KMS-11 (cell line): ENCODE data around the gene SHOC2.
A peak's percentile ranks its signal among the peaks of the same experiment; 100 is the strongest.

Experiments
- H2AFZ ChIP-seq: fragments of 200-600 bp; sonication (generic); 2 replicates; pipeline ENCODE4 v1.6.1; 2016; ENCODE audit warnings: antibody characterized with exemption, mixed run types, low read depth
- H3K27ac ChIP-seq: fragments of 200-600 bp; sonication (generic); 2 replicates; pipeline ENCODE4 v1.6.1; 2016; ENCODE audit warnings: mild to moderate bottlenecking, mixed run types
- H3K27me3 ChIP-seq: fragments of 200-600 bp; sonication (generic); 2 replicates; pipeline ENCODE4 v1.6.1; 2017; ENCODE audit warnings: mild to moderate bottlenecking, low read depth, mixed run types, moderate library complexity; ENCODE audit not compliant: insufficient read depth
- H3K36me3 ChIP-seq: fragments of 200-600 bp; sonication (generic); 2 replicates; pipeline ENCODE4 v1.6.1; 2017; ENCODE audit warnings: mild to moderate bottlenecking, mixed run types; ENCODE audit not compliant: insufficient read depth
- H3K4me1 ChIP-seq: fragments of 200-600 bp; sonication (generic); 2 replicates; pipeline ENCODE4 v1.6.1; 2016; ENCODE audit warnings: mild to moderate bottlenecking, low read depth, mixed run types; ENCODE audit not compliant: poor library complexity, severe bottlenecking
- H3K4me2 ChIP-seq: fragments of 200-600 bp; sonication (generic); 2 replicates; pipeline ENCODE4 v1.7.0; 2016; ENCODE audit warnings: mild to moderate bottlenecking, mixed run types
- H3K4me3 ChIP-seq: fragments of 200-600 bp; sonication (generic); IDR thresholded peaks from 2 replicates; pipeline ENCODE4 v1.6.1; 2017; ENCODE audit warnings: low read depth, low read length, mixed read lengths; ENCODE audit not compliant: insufficient read depth
- H3K79me2 ChIP-seq: fragments of 200-600 bp; sonication (generic); 2 replicates; pipeline ENCODE4 v1.6.1; 2016; ENCODE audit warnings: low read depth, mixed run types; ENCODE audit not compliant: insufficient read depth
- H3K9ac ChIP-seq: fragments of 200-600 bp; sonication (generic); 2 replicates; pipeline ENCODE4 v1.6.1; 2016; ENCODE audit warnings: mild to moderate bottlenecking, mixed run types
- H4K20me1 ChIP-seq: fragments of 200-600 bp; sonication (generic); 2 replicates; pipeline ENCODE4 v1.6.1; 2016; ENCODE audit warnings: mild to moderate bottlenecking, mixed run types; ENCODE audit not compliant: insufficient read depth
- TF ChIP-seq, protein P1 (sequence below): fragments of 200-600 bp; sonication (generic); conservative IDR thresholded peaks from 2 replicates; pipeline ENCODE4 v1.6.1; 2017; ENCODE audit warnings: low read depth, mild to moderate bottlenecking, antibody characterized with exemption, low read length, moderate library complexity, mixed read lengths

The SHOC2 gene

DNA sequence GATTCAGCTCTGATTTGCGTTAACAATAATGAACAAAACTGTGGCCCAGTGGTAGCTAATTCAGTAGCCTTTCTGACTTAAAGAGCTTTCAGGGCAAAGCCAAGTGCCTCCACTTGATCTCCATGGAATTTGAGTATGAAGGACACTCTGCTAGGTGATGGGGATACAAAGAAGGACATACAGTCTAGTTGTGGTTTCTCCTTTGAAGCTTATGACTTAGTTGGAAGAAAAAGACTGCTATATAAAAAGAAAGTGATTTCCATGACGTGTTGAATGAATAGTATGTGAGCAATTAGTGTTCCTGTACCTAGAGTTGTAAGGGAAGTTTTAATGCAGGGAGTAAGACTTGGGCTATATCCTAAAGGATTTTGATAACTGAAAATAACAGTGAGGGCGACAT is 39.4 kb upstream of the SHOC2 start:
- Histone ChIP-seq H3K27me3 (no peaks in the 10 kb centered on the region), H3K36me3 (no peaks in the 10 kb centered on the region), H3K4me3 (no peak overlapping the region), H3K27ac (no peak overlapping the region), H4K20me1 (no peaks in the 10 kb centered on the region), H3K4me1 (peaks cover 41% of the 10 kb centered on the region), H2AFZ (no peak overlapping the region), H3K9ac (no peak overlapping the region), H3K79me2 (no peaks in the 10 kb centered on the region), H3K4me2 (no peak overlapping the region)
- TF ChIP-seq, protein P1, sequence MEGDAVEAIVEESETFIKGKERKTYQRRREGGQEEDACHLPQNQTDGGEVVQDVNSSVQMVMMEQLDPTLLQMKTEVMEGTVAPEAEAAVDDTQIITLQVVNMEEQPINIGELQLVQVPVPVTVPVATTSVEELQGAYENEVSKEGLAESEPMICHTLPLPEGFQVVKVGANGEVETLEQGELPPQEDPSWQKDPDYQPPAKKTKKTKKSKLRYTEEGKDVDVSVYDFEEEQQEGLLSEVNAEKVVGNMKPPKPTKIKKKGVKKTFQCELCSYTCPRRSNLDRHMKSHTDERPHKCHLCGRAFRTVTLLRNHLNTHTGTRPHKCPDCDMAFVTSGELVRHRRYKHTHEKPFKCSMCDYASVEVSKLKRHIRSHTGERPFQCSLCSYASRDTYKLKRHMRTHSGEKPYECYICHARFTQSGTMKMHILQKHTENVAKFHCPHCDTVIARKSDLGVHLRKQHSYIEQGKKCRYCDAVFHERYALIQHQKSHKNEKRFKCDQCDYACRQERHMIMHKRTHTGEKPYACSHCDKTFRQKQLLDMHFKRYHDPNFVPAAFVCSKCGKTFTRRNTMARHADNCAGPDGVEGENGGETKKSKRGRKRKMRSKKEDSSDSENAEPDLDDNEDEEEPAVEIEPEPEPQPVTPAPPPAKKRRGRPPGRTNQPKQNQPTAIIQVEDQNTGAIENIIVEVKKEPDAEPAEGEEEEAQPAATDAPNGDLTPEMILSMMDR: no peak

DNA sequence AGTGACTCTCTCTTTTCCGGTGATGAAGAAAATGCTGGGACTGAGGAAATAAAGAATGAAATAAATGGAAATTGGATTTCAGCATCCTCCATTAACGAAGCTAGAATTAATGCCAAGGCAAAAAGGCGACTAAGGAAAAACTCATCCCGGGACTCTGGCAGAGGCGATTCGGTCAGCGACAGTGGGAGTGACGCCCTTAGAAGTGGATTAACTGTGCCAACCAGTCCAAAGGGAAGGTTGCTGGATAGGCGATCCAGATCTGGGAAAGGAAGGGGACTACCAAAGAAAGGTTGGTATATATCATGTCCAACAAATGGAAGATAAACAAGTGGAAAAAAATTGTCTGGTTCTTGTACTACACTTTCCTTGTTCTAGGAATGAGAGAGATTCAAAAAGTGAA is 38.2 kb upstream of the SHOC2 start:
- H3K9ac ChIP-seq: no peak overlapping the region
- no peaks in the 10 kb centered on the region for H3K36me3 ChIP-seq
- H3K4me3 ChIP-seq: no peak overlapping the region
- no peaks in the 10 kb centered on the region for H3K79me2 ChIP-seq
- no peak overlapping the region for H3K4me2 ChIP-seq
- H3K4me1 ChIP-seq: peaks cover 37% of the 10 kb centered on the region
- no peaks in the 10 kb centered on the region for H3K27me3 ChIP-seq
- no peak overlapping the region for H2AFZ ChIP-seq
- no peaks in the 10 kb centered on the region for H4K20me1 ChIP-seq
- H3K27ac ChIP-seq: no peak overlapping the region
- TF ChIP-seq, protein P1: no peak

DNA sequence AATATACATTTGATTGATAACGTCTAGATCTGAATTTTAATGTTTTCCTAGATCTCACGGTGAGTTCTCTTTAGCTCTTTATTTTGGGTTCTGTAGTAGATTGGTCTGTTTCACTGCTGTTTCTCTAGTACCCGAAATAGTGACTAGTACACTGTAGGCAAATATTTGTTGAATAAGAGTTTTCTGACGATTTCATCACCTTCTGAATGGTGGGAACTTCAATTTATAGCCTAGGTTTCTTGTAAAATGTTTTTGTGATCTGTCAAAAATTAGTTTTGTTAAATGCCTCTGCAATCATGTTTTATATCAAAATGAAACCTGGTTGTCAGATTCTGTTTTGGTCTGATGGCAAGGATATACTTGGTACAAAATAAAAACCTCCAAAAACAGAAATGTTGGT is 37.5 kb upstream of the SHOC2 start:
- Histone ChIP-seq H3K4me1 (peaks cover 37% of the 10 kb centered on the region), H3K4me2 (0 out of 2 replicates have a peak overlapping the region, but pooled peaks have one; percentile 7)

DNA sequence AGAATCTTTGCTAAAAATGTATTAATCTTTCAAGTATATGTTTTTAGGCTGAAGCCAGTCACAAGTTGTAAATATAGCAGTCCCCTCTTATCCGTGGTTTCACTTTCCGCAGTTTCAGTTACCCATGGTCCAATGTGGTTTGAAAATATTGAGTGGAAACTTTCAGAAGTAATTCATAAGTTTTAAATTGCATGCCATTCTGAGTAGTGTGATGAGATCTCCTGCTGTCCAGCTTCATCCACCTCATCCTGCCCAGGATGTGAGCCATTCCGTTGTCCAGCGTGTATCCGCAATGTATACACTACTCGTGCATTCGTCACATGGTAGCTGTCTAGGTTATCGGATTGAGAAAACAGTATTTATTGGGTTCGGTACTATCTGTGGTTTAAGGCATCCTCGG is 35.5 kb upstream of the SHOC2 start:
- H3K4me3 ChIP-seq: no peak overlapping the region
- H3K27me3 ChIP-seq: no peaks in the 10 kb centered on the region
- TF ChIP-seq, protein P1: no peak
- H3K27ac ChIP-seq: no peak overlapping the region
- no peaks in the 10 kb centered on the region for H3K36me3 ChIP-seq
- H3K79me2 ChIP-seq: no peaks in the 10 kb centered on the region
- H2AFZ ChIP-seq: no peak overlapping the region
- no peak overlapping the region for H3K9ac ChIP-seq
- H3K4me1 ChIP-seq: peaks cover 37% of the 10 kb centered on the region
- peak overlapping the region; percentile 77 for H3K4me2 ChIP-seq
- no peaks in the 10 kb centered on the region for H4K20me1 ChIP-seq

More for the DNA sequence above, 37.5 kb upstream of the SHOC2 start:
- TF ChIP-seq, protein P1: no peak
- no peak overlapping the region for H3K4me3 ChIP-seq
- H3K79me2 ChIP-seq: no peaks in the 10 kb centered on the region
- H4K20me1 ChIP-seq: no peaks in the 10 kb centered on the region
- H3K36me3 ChIP-seq: no peaks in the 10 kb centered on the region
- no peak overlapping the region for H2AFZ ChIP-seq
- no peaks in the 10 kb centered on the region for H3K27me3 ChIP-seq
- H3K9ac ChIP-seq: no peak overlapping the region
- H3K27ac ChIP-seq: no peak overlapping the region
